Mesodermal cell (in vitro differentiated cells): Measurements from ENCODE around the gene KRT86.

ENCODE experiments used
- H3K27ac ChIP-seq: 2 replicates; pipeline ENCODE4 v1.7.0; 2013; ENCODE audit warnings: mild to moderate bottlenecking, low read depth, low read length, moderate library complexity; ENCODE audit not compliant: severe bottlenecking
- H3K36me3 ChIP-seq: 2 replicates; pipeline ENCODE4 v1.7.1; 2013; ENCODE audit warnings: mild to moderate bottlenecking, low read length, moderate library complexity; ENCODE audit not compliant: control insufficient read depth, insufficient read depth
- H3K4me1 ChIP-seq: one replicate; pipeline ENCODE4 v1.7.1; 2013; ENCODE audit warnings: mild to moderate bottlenecking, low read length; ENCODE audit not compliant: insufficient read depth, control insufficient read depth, poor library complexity, severe bottlenecking
- H3K4me3 ChIP-seq: 2 replicates; pipeline ENCODE4 v1.7.0; 2013; ENCODE audit warnings: low read length, control low read depth, mild to moderate bottlenecking; ENCODE audit not compliant: insufficient read depth, poor library complexity, severe bottlenecking; ENCODE audit errors: extremely low read depth
- H3K9me3 ChIP-seq: 2 replicates; pipeline ENCODE4 v1.7.1; 2013; ENCODE audit warnings: mild to moderate bottlenecking, low read length, moderate library complexity; ENCODE audit not compliant: control insufficient read depth
- WGBS, 2 experiments: methylation state at CpG; one replicate each; pipeline ENCODE4 v1.1.5; 2013; ENCODE audit warnings: missing lambda C conversion rate in 2 of 2; ENCODE audit not compliant: insufficient coverage in 2 of 2; 5-methylcytosine and 5-hydroxymethylcytosine counted together

The KRT86 gene

GRCh38 chr12:52355176-52355575 is 80.7 kb downstream of the KRT86 start:
- no peaks in the 10 kb centered on the region for H3K4me1 ChIP-seq
- WGBS, 2 experiments = 90 to 96% methylated on average over 8 of the region's 8 CpGs
- H3K9me3 ChIP-seq = no peaks in the 10 kb centered on the region
- no peak overlapping the region for H3K4me3 ChIP-seq
- H3K27ac ChIP-seq = no peak overlapping the region
- H3K36me3 ChIP-seq = no peaks in the 10 kb centered on the region

- WGBS, 2 experiments = 95% methylated on average over 38 to 51 of the region's 56 CpGs
- Histone ChIP-seq H3K27ac (no peak overlapping the region), H3K9me3 (no peaks in the 10 kb centered on the region), H3K4me3 (no peak overlapping the region), H3K36me3 (no peaks in the 10 kb centered on the region), H3K4me1 (no peaks in the 10 kb centered on the region)
Observed at GRCh38 chr12:52356031-52356761, 81.8 kb downstream of the KRT86 start.

- 93 to 96% methylated on average over 16 to 18 of the region's 20 CpGs for WGBS, 2 experiments
- no peaks in the 10 kb centered on the region for H3K9me3 ChIP-seq
- no peak overlapping the region for H3K4me3 ChIP-seq
- H3K4me1 ChIP-seq = no peaks in the 10 kb centered on the region
- H3K36me3 ChIP-seq = no peaks in the 10 kb centered on the region
- H3K27ac ChIP-seq = no peak overlapping the region
Observed at GRCh38 chr12:52356762-52357580, 82.5 kb downstream of the KRT86 start.
